Suprapubic skin (tissue), 4 donors: Measurements from ENCODE around the gene CCDC159.
"Not testable (repeated sequence)": the region's sequence is repeated elsewhere in the genome, so short reads cannot be mapped to it uniquely, and the experiment has no call there.

ENCODE experiments used
- CTCF ChIP-seq, 2 donors: fragments of 200-600 bp in 1 of 2; fragments of 450-650 bp in 1 of 2; sonication (generic) in 1 of 2; IDR thresholded peaks; one replicate each; pipeline ENCODE4 v1.5.1; 2016 to 2019; ENCODE audit warnings: antibody characterized with exemption in 2 of 2, mild to moderate bottlenecking in 1 of 2, moderate library complexity in 1 of 2
- EP300 ChIP-seq: sonication (generic); formaldehyde crosslinking; IDR thresholded peaks from one replicate; pipeline ENCODE4 v1.6.1; 2017; ENCODE audit warnings: antibody characterized with exemption
- POLR2A ChIP-seq, 2 donors: fragments of 450-650 bp; IDR thresholded peaks; one replicate each; pipeline ENCODE4 v1.6.1; 2017; ENCODE audit warnings: antibody characterized with exemption in 2 of 2, mild to moderate bottlenecking in 2 of 2, moderate library complexity in 2 of 2
- POLR2AphosphoS5 ChIP-seq, 3 donors: sonication (generic); formaldehyde crosslinking; IDR thresholded peaks; one replicate each; pipeline ENCODE4 v1.6.1; 2017; ENCODE audit warnings: antibody characterized with exemption in 3 of 3

GRCh38 chr19:11320278-11320995, 25.9 kb upstream of the CCDC159 start:
- TF ChIP-seq POLR2A (IDR thresholded peaks at IDR 0.05); CTCF (IDR thresholded peaks at IDR 0.05); POLR2AphosphoS5 (IDR thresholded peaks at IDR 0.05); EP300: not testable (repeated sequence)
